SIG-M5 treated with dmso at 0.1 percent for 504 hours (cell line): ENCODE results near the gene PTPRU.
"Not testable (repeated sequence)": the region's sequence is repeated elsewhere in the genome, so short reads cannot be mapped to it uniquely, and the experiment has no call there.

Experiments
- DNase-seq: peaks from one replicate; lab custom pipeline; 2025; ENCODE audit not compliant: unreplicated experiment; lab: John Stamatoyannopoulos, UW

The PTPRU gene

DNA sequence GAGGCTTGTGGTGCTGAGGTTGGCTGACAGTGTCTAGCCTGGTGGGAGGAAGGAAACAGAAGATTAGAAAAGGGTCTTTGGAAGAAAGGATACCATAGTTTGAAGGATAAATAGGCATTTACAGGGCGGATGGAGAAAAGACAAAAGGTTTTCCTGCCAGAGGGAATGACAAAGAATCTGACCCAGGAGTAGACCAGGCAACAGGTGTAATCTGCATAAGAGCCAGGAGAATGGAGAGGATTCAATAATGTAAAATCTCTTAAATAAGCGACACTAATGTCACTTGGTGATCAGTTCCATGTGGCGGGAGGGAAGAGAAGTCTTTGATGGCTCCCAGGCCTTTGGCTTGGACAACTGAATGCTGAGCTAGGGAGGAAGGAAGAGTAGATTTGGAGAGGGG lies 15.0 kb upstream of the PTPRU start:
- no peak for DNase-seq

DNA sequence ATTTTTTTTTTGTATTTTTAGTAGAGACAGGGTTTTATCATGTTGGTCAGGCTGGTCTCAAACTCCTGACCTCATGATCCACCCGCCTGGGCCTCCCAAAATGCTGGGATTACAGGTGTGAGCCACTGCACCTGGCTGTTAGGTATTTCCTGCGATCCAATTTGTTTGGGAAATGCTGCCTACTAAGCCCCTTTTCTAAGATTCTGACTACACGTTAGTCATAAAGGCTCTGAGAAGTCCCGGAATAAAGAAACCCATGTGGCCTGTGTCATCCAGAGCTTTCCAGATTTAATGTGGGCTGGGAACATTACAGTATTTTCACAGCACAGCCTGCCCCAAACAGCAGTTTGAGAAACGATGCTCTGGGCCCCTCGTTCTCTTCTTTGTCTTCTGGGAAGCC lies 14.1 kb upstream of the PTPRU start:
- not testable (repeated sequence) for DNase-seq

DNA sequence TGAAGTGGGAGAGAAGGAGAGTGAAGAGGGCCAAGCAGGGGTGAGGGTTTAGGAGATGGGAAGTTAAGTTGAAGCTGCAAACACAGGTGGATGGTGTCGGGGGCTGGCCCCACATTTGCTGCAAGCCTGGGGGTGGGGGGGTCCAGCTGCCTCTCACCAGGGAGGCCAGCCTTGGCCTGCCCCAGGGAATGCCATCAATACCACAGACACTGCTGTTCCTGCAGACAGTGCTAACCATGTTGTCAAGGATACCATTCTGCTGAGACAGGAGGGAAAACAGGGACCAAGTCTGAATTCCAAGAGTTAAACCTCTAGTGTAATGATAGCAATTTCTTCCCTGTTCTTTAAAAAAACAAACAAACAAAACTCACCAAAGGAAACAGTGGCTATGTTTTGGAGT lies 13.6 kb upstream of the PTPRU start:
- no peak for DNase-seq

DNA sequence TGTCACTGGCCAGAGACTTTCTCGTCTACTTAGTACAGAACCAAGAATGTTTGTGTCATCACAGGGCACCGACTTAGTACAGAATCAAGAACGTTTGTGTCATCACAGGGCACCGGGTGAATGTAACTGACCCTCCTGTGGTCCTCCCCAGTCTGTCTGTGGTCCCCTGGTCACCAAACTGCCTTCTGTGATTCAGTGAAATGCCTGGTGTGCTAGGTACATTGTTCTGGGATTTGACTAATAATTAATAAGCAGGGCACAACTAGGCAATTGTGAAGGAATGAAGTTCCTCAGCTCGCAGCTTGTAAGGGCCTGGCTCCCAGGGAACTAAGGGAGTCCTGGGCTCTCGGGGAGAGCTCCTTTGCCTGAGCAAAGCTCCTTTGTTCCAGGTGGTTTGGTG lies 12.8 kb upstream of the PTPRU start:
- no peak for DNase-seq

DNA sequence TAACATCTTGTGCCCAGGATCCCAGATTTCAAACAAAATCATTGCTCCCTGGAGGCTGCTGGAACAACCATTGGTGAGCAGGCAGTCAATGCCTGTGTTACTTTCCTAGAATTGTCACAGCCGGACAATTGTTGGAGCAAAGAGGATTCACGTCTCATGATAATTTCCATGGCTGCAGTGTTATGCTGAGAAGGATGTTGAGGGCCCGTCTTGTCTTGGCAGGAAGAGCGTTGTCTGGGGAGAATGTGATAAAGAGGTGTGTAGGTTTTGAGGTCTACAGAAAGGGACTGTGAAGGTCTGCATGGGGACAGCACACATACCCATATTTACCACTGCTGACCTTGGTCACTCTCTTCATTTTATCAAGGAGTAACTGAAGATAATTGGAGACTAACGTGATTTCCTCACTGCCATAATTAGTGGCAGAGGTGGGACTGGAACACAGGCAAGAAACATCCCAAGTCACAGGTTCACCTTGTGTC lies 11.9 kb upstream of the PTPRU start:
- DNase-seq = no peak

DNA sequence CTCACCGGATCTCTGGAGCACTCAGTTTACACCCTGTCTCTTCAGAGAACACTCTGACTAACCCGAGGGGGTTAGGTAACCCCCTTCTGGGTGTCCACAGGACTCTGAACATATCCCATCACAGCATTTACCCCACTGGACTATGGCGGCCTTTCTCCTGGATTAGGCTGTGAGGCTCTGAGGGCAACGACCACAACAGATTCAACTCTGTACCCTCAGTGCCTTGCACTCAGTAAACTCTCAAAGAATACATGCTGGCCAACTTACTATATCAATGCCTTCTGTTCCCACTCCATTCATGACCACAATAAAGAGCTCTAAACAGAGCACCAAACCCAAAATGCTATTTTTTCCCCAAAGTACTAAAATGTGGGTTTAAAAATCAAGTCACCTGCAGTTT lies 11.0 kb upstream of the PTPRU start:
- DNase-seq = no peak

DNA sequence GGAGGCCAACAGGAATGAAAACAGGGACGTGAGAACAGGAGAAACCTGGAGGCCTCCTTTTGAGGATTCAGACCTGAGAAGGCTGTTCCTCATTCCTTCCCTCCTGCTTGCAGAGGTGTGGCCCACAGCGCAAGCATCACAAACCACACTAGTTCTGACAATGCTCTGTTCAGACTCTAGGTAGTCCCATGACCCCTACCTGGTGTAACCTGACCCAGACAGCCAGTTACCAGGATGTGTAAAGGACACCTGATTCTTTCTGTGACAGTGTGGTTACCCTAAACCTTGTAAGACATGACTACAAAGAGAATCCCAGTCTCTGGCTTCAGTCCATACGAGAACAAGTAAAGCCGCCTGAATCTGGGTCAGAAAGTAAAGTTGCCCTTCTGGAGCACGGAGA lies 8.8 kb upstream of the PTPRU start:
- DNase-seq = peak; percentile 57

DNA sequence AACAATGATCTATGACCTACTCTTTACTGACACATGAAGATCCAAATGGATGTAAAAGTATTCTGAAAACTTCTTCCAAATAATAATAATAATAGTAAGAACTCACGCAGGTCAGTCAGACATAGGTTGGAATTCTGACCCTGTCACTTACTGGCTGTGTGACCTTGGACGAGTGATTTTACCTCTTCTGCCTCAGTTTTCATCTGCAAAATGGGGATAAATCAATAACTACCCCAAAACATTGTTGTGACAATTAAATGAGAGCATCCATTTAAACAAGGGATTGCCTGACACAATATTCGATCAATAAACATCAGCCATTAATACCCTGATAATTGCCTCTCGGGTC lies 6.1 kb upstream of the PTPRU start:
- no peak for DNase-seq

DNA sequence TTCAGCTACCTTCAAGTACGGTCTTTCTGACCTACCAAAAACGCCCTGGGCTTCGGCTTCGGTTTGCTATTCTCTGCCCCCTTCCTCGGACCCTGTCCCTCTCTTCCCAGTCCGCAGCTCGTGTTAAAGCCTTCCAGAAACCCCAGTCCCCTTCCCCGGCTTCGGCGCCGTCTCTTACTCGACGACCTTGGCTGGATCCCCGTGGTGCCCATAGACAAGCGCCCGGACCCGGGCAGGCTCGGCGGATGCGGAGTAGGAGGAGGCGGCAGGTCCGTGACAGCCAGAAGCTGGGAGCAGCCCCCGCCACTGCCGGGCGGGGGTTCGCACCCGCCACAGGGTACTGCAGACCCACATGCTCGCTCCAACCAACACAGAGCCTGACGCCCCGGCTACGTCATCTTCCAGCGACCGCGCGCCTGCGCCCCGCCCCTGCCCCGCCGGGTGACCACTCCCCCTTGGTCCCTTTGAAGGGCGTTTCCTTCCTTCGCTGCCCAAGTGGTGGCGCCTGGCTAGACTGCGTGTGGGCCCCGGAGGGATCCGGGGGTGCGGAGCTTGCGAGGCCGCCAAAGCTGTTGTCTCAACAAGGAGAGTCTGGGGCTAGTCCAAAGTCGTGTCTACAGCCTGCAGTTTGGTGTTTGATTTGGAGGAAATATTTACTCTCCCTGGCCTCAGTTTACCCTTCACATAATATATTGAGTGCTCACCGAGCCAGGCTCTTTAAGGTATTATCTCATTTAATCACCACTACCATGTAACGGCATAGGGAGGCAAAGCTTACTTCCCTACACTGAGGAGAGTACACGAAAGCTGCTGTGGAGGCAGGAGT lies 5.6 kb upstream of the PTPRU start, which contains the start of gene MECR:
Gene MECR (minus strand): TSS at position 382 of the 826 bp plus-strand sequence. CDS start 28 bp downstream, at position 354.
- peak; percentile 91 for DNase-seq

DNA sequence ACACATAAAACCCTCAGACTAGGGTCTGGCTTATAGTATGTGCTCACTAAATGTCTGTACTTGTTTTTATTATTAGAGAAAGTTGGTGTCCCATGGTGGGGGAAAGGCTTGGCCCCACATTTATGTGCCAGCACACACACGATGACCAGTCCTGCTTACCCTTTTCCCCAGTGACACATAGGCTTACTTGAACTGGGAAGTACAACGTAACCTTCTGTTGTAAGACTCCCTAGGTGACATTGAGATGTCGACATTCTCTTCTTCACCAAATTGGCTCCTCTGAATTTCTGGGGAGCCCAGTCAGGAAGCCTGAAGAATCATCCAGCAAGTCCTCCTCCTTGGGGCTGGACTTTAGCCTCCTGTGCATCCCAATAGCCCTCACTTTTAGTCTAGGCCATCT lies 3.9 kb upstream of the PTPRU start:
- DNase-seq = no peak

DNA sequence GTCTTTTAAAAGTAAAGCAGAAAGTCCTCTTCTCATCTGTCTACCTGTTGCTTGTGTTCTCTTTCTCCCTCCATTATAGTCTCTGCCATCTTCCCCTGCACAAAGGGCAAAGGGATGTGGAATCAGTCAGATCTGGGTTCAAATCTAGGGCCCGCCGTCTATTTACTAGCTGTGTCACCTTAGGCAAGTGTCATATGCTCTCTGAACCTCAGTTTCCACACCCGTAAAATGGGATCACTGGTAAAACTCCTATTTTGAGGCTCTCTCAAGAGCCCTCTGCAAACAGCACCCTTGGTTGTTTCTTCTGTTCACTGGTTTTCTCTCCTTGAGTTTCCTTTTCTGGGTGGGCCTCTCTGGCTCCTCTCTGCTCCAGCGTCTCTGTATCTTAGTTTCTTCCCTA lies 2.6 kb upstream of the PTPRU start:
- DNase-seq = no peak

DNA sequence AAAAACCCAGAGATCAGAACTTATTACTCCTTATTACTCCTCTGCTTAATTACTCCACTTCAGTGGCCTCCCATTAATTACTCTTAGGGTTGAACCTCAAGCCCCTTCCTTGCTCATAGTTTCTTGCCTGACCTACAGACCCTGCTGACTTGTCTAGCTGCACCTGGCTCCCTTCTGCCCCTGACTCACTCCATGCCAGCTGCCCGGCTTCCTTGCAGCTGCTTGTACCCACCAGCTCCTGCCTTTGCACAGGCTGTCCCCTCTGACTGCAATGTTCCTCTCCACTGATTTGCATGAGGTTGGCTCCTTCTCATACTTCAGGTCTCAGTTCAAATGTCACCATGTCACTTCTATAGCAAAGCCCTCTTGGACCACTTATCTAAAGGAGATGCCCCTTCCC lies 1.9 kb upstream of the PTPRU start:
- DNase-seq = no peak

DNA sequence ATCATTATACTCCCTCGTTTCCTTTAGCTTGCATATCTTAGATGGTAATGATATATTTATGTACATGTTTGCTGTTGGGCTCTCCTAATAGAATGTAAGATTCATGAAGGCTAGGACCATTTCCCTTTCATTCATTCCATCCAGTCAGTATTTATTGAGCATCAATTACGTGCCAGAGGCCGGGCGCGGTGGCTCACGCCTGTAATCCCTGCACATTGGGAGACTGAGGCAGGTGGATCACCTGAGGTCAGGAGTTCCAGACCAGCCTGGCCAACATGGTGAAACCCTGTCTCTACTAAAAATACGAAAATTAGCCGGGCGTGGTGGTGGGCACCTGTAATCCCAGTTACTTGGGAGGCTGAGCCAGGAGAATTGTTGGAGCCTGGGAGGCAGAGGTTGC lies 1.4 kb upstream of the PTPRU start:
- DNase-seq = not testable (repeated sequence)

DNA sequence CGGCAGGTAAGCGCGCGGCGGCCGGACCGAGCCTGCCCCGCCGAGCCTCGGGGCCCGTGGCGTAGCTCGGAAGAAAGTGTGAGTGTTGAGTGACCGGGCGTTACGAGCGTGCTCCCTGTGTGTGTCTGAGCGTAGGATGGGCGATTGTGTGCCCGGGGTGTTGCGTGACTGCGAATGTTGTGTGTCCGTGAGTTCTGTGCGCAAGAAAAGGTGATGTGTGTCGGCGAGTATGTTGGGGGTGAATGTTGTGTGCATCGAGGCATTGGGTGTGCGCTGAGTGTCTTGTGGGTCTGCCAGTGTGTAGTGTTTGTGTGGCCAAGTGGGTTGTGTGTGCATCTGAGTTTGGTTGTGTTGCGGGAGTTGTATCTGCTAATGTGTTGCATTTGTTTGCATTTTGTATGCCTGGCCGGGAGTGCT lies 398 bp downstream of the PTPRU start:
- DNase-seq = peak; percentile 17

DNA sequence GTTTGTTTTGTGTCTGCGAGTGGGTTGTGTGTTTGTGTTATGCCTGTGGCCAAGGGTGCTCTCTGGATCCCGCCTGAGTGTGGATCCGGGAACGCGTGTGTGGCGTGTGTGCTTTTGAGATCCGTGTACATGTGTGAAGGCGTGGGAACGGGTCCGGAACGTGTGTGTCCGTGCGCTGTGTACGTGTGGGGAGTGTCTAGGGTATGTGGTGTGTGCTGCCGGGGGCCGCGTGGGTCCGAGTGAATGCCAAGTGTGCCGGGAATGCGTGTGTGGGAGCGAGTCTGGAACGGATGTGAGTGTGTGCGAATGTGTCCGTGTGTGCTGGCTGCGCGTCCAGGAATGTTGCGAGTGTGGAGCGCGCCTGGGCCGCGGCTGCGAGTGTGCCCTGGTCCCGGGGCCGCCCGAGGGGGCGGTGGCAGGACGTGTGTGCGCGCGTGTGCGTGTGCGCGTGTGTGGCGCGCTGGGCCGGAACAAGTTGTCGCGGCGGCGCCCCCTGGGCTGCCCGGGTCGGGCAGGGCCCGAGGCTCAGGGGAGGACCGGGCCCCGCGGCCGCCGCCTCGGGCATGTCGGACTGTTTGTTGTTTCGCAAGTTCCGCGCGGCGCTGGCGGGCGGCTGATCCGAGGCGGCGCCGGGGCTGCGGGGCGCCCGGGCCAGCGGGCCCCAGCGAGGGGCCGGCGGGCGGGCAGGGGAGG lies 953 bp downstream of the PTPRU start:
- DNase-seq = no peak

DNA sequence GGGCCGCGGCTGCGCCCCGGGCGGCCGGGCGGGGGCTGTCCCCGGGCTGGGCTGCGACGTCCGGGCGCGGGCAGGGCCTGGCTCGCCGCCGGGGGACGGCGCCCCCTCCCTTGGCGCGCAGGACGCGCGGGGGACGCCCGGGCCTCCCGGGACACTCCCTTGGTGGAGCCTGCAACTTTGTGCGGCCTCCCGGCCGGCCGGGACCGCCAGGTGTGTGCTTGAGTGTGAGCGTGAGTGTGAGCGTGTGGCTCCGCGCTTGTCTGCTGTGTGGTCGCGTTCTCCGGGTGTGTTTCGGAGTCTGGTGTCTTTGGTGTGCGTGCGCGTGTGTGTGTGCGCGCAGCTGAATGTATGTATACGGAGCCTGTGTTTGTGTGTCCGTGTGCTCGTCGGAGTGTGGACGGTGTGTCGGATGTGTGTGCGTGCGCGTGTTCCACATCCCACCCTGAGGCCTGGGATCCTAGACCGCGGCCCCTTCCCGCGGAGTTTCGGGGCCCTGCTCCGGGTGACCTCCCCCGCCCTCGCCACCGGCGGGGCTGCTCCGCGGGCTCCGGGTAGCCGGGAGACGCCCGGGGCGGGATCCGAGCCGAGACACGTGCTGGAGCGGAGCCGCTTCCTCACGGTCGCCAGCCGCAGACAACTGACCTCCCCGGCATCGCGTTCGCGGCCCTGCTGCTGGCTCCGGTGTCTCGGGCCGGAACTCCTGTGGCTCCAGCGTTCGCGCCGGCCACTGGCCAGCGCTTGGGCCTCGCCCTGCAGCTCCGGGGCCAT lies 1.7 kb downstream of the PTPRU start:
- DNase-seq = no peak

DNA sequence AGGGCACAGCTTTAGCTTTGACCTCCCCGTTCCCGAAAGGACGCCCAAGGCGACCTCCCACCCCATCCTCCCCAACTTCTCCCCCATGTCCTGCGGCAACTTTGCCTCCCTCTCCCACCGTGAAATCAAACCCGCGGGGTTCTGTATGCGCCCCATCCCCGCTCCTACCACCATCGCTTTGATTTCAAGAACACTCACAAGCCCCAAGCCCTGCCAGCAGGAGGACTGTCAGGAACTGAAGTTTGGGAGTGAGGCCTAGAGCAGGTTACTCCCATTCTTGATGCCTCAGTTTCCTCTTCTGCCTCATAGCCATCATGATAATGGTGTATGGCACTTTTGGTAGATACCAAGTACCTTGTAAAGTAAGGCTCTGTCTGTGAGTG lies 2.3 kb downstream of the PTPRU start:
- DNase-seq = no peak

DNA sequence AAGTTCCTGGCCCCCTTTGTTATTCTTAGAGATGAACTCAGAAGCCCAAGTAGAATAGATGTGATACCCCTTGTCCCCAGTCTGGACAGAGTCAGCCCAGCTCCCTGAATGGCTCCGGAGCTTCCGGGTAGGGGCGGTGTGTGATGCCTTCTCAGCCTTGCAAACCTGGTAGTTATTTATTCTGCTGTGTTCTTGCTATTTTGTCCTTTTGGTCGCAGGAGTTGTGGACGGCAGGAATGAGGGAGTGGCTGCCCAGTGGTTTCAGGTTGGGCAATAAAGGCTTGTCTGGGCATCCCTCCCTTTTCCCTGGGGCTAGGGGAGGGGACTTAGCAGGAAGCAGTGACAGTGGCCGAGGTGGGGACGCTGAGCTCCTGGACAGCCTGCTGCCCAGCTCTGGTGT lies 2.8 kb downstream of the PTPRU start:
- peak; percentile 28 for DNase-seq

DNA sequence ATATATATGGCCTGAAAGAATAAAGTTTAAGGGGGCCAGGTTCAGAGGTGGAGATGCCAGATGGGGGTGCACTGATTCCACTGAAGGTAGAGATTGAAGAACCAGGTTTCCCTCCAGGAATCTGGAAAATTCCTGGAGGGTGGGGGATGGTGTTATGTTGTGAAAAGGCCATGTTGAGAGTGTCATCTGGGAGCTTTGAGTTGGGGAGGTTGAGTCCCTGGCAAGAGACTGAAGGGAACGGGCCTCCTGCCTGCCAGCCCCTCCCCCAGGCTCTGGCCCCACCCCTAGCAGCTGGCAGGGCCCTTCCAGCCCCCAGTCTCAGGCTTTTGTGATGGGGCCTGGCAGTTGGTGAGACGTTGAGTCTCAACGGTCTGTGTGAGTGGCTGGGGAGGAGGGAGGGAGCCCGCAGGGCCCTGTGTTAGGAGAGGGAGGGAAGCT lies 4.1 kb downstream of the PTPRU start:
- no peak for DNase-seq

DNA sequence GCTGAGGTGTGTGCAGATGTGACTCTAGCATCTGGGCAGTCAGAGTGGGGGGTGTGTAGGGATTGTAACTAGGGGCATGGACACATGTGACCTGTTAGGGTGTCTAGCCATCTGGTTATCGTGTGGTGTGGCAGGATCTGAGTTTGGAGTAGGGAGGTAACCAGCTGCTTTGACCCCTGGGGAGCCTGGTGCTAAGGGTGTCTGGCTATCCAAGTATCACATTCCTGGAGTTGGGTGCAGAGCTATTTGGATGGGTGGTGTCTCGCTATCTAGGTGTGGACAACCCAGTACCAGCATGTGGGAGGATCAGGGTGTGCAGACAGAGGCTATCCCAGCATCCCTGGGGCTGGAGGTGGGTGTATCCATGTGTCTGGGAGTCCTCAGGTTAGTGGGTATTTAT lies 4.7 kb downstream of the PTPRU start:
- DNase-seq = no peak

DNA sequence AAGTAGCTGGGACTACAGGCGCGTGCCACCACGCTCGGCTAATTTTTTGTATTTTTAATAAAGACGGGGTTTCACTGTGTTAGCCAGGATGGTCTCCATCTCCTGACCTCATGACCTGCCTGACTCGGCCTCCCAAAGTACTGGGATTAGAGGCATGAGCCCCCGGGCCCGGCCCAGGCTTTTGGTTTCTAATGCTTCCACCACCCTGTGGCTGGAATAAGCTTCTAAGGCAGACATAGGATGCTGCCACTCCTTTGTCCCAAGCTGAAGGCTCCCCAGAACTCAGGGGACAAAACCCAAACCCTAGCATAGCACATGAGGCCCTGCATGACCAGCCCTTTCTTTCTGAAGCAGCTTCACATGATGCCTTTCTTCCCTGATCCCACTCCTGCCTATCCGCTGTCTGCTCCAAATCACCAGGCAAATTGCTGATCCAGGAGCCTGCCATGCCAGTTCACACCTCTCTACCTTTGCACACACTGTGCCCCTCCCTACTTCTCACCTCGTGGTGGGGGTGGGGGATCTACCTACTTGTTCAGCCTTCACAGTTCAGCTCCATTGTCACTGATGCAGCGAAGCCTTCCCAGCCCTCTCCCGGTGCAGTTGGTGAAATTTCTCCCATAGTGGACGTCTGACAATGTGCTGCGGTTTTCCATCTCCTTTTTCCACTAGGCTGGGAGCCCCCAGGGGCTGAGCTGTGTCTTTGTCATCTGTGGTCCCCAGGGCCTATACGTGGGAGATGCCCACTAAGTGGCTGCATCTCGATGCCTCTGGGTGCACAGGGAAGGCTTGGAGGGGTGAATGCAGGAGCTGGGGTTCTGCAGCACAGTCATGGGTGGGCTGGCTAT lies 6.9 kb downstream of the PTPRU start:
- DNase-seq = no peak
